ENCODE results near the gene CHURC1.

DNA sequence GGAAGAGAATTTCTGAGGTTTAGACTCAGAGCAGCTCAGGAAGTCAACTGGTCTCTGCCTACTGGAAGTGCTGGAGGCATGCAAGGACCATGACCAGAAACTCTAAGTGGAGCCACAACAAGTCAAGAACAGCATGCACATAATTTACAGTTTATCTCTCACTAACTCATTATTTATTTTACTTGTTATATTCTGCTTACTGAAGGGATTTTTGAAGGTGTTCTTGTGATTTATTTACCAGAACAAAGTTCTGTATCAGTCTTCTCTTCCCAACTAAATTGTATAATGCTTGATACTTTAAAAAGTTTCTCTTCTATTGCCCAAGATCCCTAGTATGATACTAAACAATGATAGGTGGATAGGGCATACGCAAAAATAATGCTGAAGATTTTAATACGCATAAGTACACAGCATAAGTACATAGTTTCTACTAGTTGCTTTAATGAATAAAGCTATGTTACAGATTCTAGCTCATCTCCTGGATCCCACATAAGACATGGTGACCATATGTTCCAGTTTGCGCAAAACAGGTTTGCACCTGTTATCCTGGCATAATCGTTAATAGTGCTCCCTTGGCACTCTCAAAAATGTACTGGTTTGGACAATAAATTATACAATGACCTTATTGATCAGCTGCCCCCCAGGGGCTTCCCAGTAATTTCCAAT is 22.9 kb upstream of the CHURC1 start:
- TF ChIP-seq, protein P1, sequence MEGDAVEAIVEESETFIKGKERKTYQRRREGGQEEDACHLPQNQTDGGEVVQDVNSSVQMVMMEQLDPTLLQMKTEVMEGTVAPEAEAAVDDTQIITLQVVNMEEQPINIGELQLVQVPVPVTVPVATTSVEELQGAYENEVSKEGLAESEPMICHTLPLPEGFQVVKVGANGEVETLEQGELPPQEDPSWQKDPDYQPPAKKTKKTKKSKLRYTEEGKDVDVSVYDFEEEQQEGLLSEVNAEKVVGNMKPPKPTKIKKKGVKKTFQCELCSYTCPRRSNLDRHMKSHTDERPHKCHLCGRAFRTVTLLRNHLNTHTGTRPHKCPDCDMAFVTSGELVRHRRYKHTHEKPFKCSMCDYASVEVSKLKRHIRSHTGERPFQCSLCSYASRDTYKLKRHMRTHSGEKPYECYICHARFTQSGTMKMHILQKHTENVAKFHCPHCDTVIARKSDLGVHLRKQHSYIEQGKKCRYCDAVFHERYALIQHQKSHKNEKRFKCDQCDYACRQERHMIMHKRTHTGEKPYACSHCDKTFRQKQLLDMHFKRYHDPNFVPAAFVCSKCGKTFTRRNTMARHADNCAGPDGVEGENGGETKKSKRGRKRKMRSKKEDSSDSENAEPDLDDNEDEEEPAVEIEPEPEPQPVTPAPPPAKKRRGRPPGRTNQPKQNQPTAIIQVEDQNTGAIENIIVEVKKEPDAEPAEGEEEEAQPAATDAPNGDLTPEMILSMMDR (IDR thresholded peaks at IDR 0.05), result no peak
- TF ChIP-seq EZH2 (IDR thresholded peaks at IDR 0.05; ENCODE audit: borderline replicate concordance, insufficient read depth, low read depth, low read length, poor library complexity, severe bottlenecking), result no peak

All from B cell (primary cell).